Measurements from ENCODE around the gene SEZ6L2.

SEZ6L2 gene

DNA sequence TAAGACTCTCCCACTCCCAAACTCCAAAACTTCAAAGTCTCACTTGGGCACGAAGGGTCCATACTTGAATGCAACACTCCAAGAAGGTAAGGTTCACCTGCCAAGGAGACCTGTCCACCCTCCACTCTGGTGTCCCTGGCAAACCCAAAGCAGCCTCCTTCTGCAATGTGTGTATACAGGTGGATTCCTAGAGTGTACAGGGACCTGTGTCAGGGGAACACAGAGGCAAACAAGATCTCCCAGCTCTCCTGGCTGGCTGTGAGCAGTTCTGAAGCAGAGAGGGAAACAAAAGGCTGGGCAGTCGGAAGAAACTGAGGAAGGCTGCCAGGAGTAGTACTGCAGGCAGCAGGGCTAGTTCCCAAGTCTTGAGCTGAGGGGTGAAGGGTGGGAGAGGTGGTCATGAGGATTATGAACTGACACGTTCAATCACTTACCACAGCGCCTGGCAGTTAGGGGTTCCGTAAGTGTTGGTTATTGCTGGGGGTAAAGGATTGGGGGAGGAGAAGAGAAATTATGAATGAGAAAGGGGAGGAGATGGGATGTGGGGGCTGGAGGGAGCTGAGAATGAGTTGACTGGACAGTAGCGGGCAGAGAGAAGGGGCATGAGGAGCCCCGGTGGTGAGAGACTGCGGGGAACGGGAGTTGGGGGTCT, 25.9 kb upstream of the SEZ6L2 start (continued):
- no peak for TF ChIP-seq ZSCAN30 (tag by site-specific recombination; IDR thresholded peaks at IDR 0.05)
- 0 out of 2 replicates have a peak, but pooled peaks have one; percentile 25 for TF ChIP-seq ZBTB48 (tag by site-specific recombination; IDR thresholded peaks at IDR 0.05)
- TF ChIP-seq, protein P1, sequence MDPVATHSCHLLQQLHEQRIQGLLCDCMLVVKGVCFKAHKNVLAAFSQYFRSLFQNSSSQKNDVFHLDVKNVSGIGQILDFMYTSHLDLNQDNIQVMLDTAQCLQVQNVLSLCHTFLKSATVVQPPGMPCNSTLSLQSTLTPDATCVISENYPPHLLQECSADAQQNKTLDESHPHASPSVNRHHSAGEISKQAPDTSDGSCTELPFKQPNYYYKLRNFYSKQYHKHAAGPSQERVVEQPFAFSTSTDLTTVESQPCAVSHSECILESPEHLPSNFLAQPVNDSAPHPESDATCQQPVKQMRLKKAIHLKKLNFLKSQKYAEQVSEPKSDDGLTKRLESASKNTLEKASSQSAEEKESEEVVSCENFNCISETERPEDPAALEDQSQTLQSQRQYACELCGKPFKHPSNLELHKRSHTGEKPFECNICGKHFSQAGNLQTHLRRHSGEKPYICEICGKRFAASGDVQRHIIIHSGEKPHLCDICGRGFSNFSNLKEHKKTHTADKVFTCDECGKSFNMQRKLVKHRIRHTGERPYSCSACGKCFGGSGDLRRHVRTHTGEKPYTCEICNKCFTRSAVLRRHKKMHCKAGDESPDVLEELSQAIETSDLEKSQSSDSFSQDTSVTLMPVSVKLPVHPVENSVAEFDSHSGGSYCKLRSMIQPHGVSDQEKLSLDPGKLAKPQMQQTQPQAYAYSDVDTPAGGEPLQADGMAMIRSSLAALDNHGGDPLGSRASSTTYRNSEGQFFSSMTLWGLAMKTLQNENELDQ (tag by site-specific recombination; IDR thresholded peaks at IDR 0.05; ENCODE audit: low read depth): no peak
- no peak for TF ChIP-seq SP3 (tag by site-specific recombination; IDR thresholded peaks at IDR 0.05)
- no peak for TF ChIP-seq OVOL3 (tag by site-specific recombination; IDR thresholded peaks at IDR 0.05)
- no peak for TF ChIP-seq ZNF416 (tag by site-specific recombination; IDR thresholded peaks at IDR 0.05)
- TF ChIP-seq, protein P2, sequence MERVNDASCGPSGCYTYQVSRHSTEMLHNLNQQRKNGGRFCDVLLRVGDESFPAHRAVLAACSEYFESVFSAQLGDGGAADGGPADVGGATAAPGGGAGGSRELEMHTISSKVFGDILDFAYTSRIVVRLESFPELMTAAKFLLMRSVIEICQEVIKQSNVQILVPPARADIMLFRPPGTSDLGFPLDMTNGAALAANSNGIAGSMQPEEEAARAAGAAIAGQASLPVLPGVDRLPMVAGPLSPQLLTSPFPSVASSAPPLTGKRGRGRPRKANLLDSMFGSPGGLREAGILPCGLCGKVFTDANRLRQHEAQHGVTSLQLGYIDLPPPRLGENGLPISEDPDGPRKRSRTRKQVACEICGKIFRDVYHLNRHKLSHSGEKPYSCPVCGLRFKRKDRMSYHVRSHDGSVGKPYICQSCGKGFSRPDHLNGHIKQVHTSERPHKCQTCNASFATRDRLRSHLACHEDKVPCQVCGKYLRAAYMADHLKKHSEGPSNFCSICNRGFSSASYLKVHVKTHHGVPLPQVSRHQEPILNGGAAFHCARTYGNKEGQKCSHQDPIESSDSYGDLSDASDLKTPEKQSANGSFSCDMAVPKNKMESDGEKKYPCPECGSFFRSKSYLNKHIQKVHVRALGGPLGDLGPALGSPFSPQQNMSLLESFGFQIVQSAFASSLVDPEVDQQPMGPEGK (tag by site-specific recombination; IDR thresholded peaks at IDR 0.05): peak; percentile 76; the same call in 1 of the 2 replicates
- no peak for TF ChIP-seq ZNF48 (tag by site-specific recombination; IDR thresholded peaks at IDR 0.05)
- no peak for TF ChIP-seq ZNF138 (tag by site-specific recombination; IDR thresholded peaks at IDR 0.05; ENCODE audit: borderline replicate concordance)

DNA sequence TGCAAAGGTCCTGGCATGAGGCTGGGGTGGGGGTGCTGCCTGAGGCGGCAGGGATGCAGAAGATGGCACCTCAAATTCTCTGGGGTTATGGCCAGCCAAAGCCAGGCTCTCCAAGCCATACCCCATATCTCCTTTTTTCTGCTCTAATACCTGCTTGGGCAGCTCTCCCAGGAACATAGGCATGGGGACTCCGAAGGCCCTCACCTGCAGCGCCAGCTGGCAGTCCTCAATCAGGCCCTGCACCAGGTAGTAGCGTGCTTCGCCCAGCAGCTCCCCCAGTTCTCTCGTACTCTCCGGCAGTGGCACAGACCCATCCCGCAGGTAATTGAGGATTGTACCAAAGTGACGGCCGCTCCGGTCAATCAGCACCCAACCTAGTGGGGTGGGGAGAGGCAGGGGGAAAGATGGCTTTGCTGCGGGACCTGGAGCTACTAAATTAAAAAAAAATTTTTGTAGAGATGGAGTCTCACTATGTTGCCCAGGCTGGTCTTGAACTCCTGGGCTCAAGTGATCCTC, 23.7 kb upstream of the SEZ6L2 start:
- H3K9me3 ChIP-seq (ENCODE audit: control insufficient read depth, insufficient read depth, low read depth, low read length): no peaks in the 10 kb centered on the region
- peaks cover 10 to 40% of the 10 kb centered on the region in 2 experiments for H3K36me3 ChIP-seq (ENCODE audit: control insufficient read depth in 2 of 2, insufficient read depth in 1 of 2, low read length in 2 of 2)
- CTCF ChIA-PET: interaction anchor here (0.6 to 0.8 kb wide), 3 partner anchors 13 to 1685 kb away, joined by 3 to 5 read pairs (median 3); no protein-coding TSS in a partner anchor
- no peak for TF ChIP-seq ZNF658 (tag by site-specific recombination; IDR thresholded peaks at IDR 0.05)
- TF ChIP-seq ZXDB (tag by site-specific recombination; IDR thresholded peaks at IDR 0.05): no peak
- TF ChIP-seq, protein P3, sequence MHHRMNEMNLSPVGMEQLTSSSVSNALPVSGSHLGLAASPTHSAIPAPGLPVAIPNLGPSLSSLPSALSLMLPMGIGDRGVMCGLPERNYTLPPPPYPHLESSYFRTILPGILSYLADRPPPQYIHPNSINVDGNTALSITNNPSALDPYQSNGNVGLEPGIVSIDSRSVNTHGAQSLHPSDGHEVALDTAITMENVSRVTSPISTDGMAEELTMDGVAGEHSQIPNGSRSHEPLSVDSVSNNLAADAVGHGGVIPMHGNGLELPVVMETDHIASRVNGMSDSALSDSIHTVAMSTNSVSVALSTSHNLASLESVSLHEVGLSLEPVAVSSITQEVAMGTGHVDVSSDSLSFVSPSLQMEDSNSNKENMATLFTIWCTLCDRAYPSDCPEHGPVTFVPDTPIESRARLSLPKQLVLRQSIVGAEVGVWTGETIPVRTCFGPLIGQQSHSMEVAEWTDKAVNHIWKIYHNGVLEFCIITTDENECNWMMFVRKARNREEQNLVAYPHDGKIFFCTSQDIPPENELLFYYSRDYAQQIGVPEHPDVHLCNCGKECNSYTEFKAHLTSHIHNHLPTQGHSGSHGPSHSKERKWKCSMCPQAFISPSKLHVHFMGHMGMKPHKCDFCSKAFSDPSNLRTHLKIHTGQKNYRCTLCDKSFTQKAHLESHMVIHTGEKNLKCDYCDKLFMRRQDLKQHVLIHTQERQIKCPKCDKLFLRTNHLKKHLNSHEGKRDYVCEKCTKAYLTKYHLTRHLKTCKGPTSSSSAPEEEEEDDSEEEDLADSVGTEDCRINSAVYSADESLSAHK (tag by site-specific recombination; IDR thresholded peaks at IDR 0.05): no peak
- TF ChIP-seq, protein P4, sequence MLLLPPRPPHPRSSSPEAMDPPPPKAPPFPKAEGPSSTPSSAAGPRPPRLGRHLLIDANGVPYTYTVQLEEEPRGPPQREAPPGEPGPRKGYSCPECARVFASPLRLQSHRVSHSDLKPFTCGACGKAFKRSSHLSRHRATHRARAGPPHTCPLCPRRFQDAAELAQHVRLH (tag by site-specific recombination; IDR thresholded peaks at IDR 0.05): no peak
- TF ChIP-seq ZFP37 (tag by site-specific recombination; IDR thresholded peaks at IDR 0.05): no peak
- TF ChIP-seq, protein P5, sequence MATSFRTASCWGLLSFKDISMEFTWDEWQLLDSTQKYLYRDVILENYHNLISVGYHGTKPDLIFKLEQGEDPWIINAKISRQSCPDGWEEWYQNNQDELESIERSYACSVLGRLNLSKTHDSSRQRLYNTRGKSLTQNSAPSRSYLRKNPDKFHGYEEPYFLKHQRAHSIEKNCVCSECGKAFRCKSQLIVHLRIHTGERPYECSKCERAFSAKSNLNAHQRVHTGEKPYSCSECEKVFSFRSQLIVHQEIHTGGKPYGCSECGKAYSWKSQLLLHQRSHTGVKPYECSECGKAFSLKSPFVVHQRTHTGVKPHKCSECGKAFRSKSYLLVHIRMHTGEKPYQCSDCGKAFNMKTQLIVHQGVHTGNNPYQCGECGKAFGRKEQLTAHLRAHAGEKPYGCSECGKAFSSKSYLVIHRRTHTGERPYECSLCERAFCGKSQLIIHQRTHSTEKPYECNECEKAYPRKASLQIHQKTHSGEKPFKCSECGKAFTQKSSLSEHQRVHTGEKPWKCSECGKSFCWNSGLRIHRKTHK (tag by site-specific recombination; IDR thresholded peaks at IDR 0.05): no peak
- TF ChIP-seq, protein P6, sequence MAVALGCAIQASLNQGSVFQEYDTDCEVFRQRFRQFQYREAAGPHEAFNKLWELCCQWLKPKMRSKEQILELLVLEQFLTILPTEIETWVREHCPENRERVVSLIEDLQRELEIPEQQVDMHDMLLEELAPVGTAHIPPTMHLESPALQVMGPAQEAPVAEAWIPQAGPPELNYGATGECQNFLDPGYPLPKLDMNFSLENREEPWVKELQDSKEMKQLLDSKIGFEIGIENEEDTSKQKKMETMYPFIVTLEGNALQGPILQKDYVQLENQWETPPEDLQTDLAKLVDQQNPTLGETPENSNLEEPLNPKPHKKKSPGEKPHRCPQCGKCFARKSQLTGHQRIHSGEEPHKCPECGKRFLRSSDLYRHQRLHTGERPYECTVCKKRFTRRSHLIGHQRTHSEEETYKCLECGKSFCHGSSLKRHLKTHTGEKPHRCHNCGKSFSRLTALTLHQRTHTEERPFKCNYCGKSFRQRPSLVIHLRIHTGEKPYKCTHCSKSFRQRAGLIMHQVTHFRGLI (tag by site-specific recombination; IDR thresholded peaks at IDR 0.05): no peak
- TF ChIP-seq, protein P7, sequence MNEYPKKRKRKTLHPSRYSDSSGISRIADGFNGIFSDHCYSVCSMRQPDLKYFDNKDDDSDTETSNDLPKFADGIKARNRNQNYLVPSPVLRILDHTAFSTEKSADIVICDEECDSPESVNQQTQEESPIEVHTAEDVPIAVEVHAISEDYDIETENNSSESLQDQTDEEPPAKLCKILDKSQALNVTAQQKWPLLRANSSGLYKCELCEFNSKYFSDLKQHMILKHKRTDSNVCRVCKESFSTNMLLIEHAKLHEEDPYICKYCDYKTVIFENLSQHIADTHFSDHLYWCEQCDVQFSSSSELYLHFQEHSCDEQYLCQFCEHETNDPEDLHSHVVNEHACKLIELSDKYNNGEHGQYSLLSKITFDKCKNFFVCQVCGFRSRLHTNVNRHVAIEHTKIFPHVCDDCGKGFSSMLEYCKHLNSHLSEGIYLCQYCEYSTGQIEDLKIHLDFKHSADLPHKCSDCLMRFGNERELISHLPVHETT (tag by site-specific recombination; IDR thresholded peaks at IDR 0.05): no peak
- TF ChIP-seq HOXD13 (CRISPR knock-in tag; IDR thresholded peaks at IDR 0.05; ENCODE audit: borderline replicate concordance): no peak
- no peak for TF ChIP-seq ZNF350 (tag by site-specific recombination; IDR thresholded peaks at IDR 0.05)
- TF ChIP-seq KLF8 (tag by site-specific recombination; IDR thresholded peaks at IDR 0.05): no peak
- no peak for TF ChIP-seq ZNF830 (tag by site-specific recombination; IDR thresholded peaks at IDR 0.05; ENCODE audit: low read depth)
- H3K4me1 ChIP-seq (ENCODE audit: control insufficient read depth, insufficient read depth, low read length): peaks cover 4% of the 10 kb centered on the region; the same call in 1 of the 2 replicates
- H3K27ac ChIP-seq (ENCODE audit: extremely low read depth, low read depth, low read length): no peak overlapping the region
- POLR2A ChIA-PET: interaction anchor here (1.2 kb wide), 1 partner anchor 54 kb away, joined by 3 read pairs; no protein-coding TSS in a partner anchor
- H3K4me3 ChIP-seq (ENCODE audit: low read depth, low read length): no peak overlapping the region
